NCI-H2196 treated with DMSO at 0.1 percent for 48 hours (cell line): ENCODE measurements around the gene S1PR4.
"Not testable (repeated sequence)": the region's sequence is repeated elsewhere in the genome, so short reads cannot be mapped to it uniquely, and the experiment has no call there.

Experiments
- DNase-seq: peaks from one replicate; lab custom pipeline; 2025; ENCODE audit not compliant: unreplicated experiment; lab: John Stamatoyannopoulos, UW

Gene S1PR4

DNA sequence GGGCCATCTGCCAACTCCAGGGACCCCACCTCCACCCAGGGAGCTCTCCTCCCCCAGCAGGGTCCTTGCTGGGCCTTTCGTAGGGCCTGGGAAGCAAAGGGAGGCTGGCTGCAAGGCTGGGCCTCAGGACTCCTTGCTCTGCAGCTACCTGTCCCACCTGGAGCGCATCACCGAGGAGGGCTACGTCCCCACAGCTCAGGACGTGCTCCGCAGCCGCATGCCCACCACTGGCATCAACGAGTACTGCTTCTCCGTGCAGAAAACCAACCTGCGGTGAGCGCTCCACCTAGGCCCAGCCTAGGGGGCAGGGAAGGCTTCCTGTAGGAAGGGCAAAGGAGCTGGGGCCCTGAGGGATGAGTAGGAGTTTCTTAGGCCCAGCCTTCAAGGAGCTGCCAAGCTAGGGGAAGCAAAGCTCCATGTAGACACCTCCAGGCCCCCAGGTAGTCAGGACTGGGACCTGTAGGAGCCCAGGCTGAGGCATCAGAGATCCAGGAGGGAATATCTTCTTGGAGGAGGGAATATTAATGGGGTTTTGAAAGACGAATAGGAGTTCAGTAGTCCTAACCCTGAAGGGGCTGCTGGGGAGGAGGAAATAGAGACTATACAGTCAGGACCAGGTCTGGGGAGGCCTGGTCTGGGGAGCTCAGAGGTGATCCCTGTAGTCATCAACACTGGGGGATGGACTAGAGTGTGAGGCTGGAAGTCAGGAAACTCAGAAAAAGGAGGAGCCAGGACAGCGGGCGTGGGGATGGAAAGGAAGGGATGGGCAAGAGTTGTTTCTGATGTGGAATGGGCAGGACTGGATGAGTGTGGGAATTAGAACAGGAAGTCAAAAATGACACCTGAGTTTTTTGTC lies 26.8 kb upstream of the S1PR4 start:
- DNase-seq: no peak

DNA sequence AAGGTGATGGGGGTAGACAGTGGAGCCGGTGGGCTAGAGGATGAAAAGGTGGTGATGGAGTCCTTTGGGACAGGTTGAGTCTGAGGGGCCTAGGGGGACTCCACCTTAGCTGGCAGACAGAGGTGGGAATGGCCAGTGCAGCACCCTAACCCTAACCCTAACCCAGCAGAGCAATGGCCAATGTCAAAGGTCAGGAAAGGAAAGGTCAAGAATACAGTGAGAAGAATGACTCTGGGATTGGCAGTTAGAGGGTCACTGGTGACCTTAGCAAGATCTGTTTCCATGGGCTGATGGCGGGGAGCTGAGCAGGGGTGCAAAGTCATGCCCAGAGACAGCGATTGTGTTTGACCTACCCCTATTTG lies 26.2 kb upstream of the S1PR4 start:
- DNase-seq: no peak

DNA sequence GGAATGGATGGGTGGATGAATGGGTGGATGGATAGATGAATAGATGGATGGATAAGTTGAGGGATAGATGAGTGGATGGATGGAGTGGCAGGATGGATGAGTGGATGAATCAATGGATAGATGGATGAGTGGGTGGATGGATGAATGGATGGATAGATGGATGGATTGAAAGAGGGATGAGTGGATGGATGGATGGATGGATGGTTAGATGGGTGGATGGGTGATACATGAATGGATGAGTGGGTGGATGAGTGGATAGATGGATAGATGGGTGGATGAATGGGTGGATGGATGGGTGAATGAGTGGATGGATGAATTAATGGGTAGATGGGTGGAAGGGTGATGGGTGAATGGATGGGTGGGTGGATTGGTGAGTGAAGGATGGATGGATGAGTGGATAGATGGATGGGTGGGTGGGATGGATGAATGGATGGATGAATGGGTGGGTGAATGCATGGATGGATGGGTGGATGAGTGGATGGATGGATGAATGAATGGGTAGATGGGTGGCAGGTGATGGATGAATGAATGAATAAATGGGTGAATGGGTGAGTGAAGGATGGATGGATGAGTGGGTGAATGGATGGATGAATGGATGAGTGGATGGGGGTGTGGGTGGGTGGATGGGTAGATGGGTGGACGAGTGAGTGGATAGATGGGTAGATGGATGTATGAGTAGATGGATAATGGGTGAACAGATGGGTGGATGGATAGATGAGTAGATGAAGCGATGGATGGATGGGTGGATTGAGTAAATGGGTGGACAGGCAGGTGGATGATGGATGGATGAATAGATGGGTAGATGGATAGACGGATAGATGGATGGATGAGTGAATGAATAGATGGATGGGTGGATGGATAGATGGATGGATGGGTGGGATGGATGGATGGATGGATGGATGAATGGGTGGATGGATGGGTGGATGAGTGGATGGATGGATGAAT lies 25.0 kb upstream of the S1PR4 start:
- DNase-seq: no peak

DNA sequence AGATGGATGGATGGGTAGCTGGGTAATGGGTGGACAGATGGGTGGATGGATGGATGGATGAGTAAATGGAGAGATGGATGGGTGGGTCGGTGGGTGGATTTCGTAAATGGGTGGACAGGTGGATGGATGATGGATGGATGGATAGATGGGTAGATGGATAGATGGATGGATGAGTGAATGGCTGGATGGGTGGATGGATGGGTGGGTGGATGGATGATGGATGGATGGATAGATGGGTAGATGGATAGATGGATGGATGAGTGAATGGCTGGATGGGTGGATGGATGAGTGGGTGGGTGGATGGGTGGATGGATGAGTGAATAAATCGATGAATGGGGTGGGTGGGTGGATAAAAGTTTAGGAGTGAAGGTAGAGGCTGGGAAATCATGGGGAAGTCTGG lies 24.1 kb upstream of the S1PR4 start:
- not testable (repeated sequence) for DNase-seq

DNA sequence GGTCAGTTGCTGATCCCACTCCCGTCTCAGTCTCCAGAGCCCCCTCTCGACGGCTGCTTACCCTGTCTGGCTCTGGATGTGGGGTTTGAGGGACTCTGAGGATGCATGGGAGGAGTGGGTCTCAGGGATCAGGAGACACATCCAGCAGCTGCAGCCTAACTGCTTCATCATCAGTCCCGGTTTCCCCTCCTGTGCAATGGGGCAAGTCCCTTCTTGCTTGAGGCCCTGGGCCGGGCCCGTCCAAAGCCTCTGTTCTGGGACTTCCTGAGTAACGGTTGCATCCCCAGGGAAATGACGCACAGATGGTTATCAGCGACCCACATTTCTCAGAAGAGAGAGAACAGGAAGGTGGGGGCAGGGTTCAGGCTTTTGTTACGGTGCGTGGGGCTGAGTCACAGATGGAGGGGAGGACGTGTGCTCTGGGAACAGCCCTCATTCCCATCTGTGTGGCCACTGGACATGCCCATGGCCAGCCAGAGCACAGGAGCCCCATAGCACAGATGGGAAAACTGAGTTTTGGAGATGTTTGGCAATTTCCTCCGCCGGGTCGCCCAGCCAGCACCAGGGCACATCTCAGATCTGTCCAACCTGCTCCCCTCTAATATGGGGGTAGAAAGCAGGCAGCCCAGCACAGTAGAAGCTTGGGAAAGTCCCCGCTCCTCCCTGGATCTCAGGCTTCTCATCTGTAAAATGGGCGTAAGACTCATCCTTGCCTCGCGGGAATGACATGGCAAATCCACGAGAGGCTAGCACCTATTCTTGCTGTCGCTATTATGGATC lies 23.4 kb upstream of the S1PR4 start:
- DNase-seq: no peak

DNA sequence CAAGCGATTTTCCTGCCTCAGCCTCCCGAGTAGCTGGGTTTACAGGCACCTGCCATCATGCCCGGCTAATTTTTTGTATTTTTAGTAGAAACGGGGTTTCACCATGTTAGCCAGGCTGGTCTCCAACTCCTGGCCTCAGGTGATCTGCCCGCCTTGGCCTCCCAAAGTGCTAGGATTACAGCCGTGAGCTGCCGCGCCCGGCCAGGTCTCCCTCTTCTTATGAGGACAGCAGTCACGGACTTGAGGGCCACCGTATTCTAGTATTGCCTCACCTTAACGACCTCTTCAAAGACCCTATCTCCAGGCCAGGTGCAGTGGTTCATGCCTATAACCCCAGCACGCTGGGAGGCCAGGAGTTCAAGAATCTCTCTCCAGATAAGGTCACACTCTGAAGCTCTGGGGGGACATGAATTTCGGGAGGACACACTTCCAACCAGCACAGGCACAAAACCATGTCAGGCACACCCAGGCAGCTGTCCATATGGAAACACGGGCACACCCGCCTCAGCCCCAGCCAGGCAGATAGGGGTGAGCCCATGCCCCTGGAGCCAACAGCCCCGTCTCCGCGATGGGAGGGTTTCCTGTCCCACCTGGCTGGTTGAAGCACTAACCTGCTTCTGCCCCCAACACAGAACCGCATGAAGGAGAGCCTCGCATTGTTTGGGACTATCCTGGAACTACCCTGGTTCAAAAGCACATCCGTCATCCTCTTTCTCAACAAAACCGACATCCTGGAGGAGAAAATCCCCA lies 21.3 kb upstream of the S1PR4 start:
- DNase-seq: no peak

DNA sequence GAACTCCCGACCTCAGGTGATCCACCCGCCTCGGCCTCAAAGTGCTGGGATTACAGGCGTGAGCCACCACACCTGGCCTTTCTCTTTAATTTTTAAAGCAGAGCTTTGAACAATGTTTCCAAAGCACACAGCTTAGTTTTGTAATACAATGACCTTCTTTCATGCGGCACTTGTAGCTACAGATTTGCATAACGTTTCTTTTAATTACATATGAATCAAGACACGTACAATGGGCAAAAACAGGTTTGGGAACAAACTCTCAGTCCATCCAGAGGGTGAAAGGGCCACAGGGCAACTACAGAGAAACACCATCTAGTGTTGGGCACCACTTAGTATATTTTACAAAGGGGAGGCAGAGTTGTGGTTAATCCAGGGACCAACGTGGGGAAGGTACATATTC lies 19.0 kb upstream of the S1PR4 start:
- DNase-seq: no peak

DNA sequence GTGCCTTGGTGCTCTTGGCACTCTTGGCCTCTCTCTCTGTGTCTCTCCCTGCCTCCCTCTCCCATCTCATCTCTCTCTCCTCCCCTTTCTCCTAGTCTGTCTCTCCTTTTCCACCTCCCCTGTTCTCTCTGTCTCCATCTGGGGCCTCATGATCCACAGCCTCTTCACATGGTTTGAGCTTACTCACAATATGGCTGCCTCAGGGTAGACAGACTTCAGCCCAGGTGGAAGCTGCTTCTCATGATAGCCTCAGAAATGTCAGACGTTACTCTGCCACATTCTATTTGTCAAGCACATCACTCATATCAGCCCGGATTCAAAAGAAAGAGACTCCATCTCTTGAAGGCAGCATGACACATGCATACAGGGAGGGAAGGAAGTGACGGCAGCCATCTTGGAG lies 18.4 kb upstream of the S1PR4 start:
- DNase-seq: no peak

DNA sequence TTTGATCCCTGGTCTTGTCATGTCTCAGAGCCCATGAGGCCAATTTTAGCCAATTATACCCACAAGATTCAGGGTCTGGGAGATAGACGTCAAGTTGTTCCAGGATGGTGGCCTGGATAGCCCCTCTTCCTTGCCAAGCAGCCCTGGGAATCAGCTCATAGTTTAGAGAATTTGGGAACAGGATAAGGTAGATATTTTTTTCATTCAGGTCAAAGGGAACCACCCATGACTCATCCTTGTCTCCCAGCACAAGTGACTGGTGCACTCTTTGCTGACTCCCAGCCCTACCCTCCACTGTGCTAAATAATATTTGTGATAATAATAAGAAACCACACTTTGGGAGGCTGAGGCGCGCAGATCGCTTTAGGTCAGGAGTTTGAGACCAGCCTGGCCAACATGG lies 17.1 kb upstream of the S1PR4 start:
- DNase-seq: no peak

DNA sequence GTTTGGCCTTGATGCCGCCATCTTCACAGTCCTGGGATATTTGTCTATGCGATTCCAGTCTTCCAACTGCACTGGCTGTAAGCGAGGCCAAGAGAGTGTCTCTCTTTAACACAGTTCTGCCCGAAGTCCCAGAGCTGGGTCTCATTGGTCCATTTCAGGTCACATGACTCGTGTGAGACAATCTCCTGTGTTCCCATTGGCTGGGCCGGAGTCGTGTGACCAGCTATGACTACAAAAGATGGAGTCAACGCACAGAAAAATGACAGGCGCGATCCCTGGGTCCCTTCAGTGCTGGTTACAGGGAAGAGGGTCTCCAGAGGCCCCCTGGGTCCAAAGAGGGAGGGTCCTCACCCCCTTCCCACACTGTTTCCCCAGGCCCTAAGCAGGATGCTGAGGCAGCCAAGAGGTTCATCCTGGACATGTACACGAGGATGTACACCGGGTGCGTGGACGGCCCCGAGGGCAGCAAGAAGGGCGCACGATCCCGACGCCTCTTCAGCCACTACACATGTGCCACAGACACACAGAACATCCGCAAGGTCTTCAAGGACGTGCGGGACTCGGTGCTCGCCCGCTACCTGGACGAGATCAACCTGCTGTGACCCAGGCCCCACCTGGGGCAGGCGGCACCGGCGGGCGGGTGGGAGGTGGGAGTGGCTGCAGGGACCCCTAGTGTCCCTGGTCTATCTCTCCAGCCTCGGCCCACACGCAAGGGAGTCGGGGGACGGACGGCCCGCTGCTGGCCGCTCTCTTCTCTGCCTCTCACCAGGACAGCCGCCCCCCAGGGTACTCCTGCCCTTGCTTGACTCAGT lies 15.9 kb upstream of the S1PR4 start:
- DNase-seq: no peak

DNA sequence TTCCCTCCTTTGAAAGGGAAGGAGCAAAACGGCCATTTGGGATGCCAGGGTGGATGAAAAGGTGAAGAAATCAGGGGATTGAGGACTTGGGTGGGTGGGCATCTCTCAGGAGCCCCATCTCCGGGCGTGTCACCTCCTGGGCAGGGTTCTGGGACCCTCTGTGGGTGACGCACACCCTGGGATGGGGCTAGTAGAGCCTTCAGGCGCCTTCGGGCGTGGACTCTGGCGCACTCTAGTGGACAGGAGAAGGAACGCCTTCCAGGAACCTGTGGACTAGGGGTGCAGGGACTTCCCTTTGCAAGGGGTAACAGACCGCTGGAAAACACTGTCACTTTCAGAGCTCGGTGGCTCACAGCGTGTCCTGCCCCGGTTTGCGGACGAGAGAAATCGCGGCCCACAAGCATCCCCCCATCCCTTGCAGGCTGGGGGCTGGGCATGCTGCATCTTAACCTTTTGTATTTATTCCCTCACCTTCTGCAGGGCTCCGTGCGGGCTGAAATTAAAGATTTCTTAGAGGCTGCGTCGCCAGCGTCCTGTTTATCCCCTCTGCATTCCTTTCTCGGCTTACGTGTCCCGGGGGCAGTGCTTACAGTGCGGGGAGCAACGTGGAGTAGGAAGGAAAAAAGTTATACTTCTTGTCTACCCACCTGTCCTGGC lies 15.2 kb upstream of the S1PR4 start:
- peak; percentile 26 for DNase-seq

DNA sequence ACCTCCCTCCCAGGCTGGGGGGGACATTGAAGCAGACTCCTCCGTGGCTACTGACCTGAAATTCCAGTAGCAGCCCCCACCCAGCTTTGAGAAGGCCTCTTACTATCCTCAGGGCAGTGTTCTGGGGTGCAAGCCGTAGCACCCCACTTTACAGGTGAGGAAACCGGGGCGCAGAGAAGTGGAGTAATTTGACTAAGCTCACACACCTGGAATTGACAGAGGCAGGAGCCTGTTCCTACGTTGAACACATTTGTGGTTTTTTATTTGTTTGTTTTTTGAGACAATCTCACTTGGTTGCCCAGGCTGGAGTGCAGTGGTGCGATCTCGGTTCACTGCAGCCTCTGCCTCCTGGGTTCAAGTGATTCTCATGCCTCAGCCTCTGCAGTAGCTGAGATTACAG lies 14.6 kb upstream of the S1PR4 start:
- no peak for DNase-seq

DNA sequence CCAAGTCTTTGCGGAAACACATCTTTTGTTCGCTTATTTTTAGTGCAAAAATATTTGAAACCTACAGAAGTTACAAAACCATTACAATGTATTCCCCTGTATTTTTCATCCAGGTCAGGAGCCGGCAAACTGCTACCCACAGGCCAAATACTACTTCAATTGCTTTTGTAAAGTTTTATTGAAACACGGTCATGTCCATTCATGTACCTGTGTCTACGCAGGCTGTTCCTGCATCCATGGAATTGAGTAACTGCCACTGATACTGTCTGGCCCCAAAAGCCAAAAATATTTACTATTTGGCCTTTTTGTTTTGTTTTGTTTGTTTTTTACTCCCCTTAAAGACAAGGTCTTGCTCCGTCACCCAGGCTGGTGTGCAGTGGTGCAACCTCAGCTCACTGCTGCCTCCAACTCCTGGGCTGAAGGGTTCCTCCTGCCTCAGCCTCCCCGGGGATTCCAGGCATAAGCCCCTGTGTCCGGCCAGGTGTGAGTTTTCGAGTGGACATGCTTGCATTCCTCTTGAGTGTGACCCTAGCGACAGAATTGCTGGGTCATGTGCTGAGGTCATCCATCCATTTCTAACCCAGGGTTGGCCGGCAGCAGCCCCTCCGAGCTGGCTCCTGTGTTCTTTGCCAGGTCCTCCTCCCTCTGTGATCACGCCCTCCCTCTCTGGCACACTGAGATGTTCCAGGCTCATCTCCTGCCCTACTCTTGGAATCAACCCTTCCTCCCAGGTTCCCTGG lies 10.9 kb upstream of the S1PR4 start:
- no peak for DNase-seq

DNA sequence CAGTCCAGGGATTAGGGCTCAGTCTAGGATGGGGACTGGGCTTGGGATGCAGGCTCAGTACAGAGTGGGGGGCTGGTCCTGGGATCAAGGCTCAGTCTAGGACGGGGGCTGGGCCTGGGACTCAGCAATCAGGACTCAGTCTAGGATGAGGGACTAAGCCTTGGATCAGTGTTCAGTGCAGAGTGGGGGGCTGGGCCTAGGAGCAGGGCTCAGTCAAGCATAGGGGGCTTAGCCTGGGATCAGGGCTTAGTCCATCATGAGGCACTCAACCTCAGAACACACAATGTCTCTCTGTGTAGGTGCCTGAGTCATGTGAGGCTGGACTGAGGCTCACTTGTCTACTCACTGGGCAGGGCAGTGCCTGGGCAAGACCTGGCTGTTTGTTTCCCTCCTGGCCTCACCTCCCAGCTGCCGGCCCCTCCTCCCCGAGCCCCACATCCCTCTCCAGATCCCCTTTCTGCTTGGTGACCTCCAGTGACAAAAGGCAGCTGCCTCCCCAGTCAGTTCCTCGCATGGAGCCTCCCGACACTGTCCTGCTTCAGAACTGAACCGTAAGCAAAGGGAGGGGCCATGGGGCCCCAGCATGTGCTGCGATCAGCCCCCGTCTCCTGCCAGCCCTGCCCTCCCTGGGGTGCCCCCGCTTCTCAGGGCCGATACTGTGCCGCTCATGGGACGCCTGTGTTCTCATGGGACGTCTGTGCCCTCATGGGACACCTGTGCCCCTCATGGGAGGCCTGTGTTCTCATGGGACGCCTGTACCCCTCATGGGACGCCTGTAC lies 6.5 kb upstream of the S1PR4 start:
- DNase-seq: no peak

DNA sequence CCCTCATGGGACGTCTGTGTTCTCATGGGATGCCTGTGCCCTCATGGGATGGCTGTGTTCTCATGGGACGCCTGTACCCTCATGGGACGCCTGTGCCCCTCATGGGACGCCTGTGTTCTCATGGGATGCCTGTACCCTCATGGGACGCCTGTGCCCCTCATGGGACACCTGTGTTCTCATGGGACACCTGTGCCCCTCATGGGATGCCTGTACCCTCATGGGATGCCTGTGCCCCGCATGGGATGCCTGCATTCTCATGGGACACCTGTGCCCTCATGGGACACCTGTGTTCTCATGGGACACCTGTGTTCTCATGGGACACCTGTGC lies 5.9 kb upstream of the S1PR4 start:
- not testable (repeated sequence) for DNase-seq

DNA sequence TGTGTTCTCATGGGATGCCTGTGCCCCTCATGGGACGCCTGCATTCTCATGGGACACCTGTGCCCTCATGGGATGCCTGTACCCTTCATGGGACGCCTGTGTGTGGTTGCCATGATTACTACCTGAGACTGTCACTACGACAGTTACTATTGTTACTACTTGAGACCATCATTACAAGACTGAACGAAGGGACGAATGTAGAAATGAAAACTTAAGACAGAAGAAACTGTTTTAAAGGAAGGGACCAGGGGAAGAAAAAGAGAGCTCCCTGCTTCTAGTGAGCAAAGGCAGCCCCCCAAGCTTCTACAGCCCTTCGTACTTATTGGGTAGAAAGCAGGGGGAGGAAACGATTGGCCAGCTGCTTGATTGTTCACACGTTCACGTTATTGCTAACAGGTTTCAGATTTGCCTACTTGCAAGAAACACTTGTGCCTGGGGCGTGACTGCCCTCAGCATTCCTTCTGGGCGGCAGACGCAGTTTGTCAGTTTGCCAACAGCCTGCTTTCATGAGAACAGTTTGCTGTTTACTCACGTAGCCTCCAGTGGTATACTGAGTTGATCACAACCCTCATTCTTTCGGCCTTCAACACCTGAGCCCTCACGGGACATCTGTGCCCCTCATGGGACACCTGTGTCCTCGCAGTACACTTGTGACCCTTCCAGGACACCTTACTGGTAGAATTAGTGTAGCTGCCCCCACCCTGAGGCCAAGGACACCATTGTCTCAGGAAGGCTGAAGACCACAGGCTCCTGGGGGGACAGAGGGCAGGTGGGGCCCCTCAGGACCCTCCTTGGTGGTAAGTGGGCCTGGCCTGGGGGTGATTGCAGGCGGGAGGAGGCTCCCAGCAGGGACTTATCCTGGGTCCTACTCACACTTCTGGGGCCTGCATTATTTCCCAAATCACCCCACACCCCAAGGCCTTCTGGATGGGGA lies 2.5 kb upstream of the S1PR4 start:
- DNase-seq: no peak
